Spleen (tissue), 7 donors: Measurements from ENCODE around the gene NCAN.

Source experiments
- CTCF ChIP-seq, 11 experiments: fragments of 200-600 bp in 7 of 11; fragments of 450-650 bp in 4 of 11; sonication (generic) in 4 of 11; IDR thresholded peaks in 8 of 11; conservative IDR thresholded peaks in 3 of 11; 1 replicate in 7 of 11; 2 replicates in 4 of 11; pipeline versions ENCODE4 v1.4.0 to v1.8.0; 2016 to 2021; ENCODE audit warnings: antibody characterized with exemption in 11 of 11, inconsistent platforms in 4 of 11, mild to moderate bottlenecking in 1 of 11
- POLR2A ChIP-seq, 3 donors: fragments of 450-650 bp; IDR thresholded peaks; one replicate each; pipeline ENCODE4 v1.5.1; 2017; ENCODE audit warnings: antibody characterized with exemption in 3 of 3, mild to moderate bottlenecking in 1 of 3
- donor health status: DM: no; HTN: no; CAD: no; lungs with moderate emphysema.
- donor health status: DM: no; HTN: no; CAD: no.
- donor health status: DM: no; HTN: no; CAD: no.

DNA sequence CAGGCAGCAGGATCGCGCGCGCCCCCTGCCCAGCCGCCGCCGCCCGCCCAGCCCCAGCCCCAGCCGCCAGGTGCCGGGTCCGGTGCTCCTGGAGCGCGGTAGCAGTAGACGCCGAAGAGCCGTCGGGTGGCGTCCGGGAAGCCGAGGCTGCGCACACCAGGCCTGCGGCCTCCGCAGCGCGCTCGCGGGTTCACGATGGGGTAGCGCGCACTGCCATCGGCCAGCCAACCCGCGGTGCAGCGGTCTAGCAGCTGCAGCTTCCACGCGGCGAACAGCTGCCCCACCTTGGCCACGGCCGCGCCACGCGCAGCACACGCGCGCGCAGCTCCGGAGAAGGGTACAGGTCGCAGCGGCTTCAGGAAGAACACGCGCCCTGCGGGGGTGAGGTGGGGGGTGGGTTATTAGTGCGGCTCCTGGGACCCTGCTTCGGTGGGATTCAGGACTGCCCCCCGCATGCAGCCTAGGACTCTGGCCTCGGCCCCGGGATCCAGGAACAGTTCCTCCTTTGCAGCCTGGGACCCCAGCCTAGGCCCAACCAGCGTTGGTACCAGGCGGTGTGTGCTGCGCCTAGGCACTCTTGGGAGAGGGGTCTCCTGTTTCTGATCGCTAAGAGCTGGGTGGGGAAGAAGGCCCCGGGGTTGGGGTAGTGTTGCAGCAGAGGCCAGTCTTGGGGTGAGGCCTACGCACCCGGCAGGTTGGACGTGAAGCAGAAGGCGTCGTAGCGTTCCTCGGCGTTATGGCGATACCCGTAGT is 46.3 kb downstream of the NCAN start:
- TF ChIP-seq POLR2A (IDR thresholded peaks at IDR 0.05) (no peak), CTCF (IDR thresholded peaks at IDR 0.05 in 8 of 11, conservative IDR thresholded peaks at IDR 0.05 in 3 of 11) (no peak)
